Aorta (tissue), 5 donors: ENCODE measurements around the gene LIFR. TPM values are rescaled to one million over a fixed set of nuclear protein-coding genes. Genes with fewer than 3 reads are reported as not detected.

ENCODE experiments used
- ATAC-seq: fragments of 200-7000 bp; cut with Tn5 transposase; one replicate; pipeline ENCODE4 v1.9.1; 2022; ENCODE audit warnings: moderate library complexity; ENCODE audit not compliant: low FRiP score
- DNase-seq, 2 donors: peaks; one replicate each; pipeline ENCODE4 v3.0.0-alpha.2; 2020
- H3K27ac ChIP-seq, 2 donors: one replicate each; pipeline ENCODE4 v1.5.1; 2013; ENCODE audit warnings: low read length in 2 of 2, mild to moderate bottlenecking in 2 of 2, moderate library complexity in 2 of 2, control low read depth in 1 of 2, inconsistent platforms in 1 of 2, low read depth in 1 of 2
- H3K27me3 ChIP-seq, 2 donors: one replicate each; pipeline ENCODE4 v1.6.1; 2013; ENCODE audit warnings: control low read depth in 1 of 2, low read length in 1 of 2, mild to moderate bottlenecking in 1 of 2, moderate library complexity in 1 of 2; ENCODE audit not compliant: insufficient read depth in 2 of 2, control insufficient read depth in 1 of 2
- H3K36me3 ChIP-seq, 2 donors: one replicate each; pipeline ENCODE4 v1.6.1; 2013; ENCODE audit warnings: control low read depth in 1 of 2, low read length in 1 of 2, mild to moderate bottlenecking in 1 of 2; ENCODE audit not compliant: insufficient read depth in 2 of 2, control insufficient read depth in 1 of 2
- H3K4me1 ChIP-seq, 2 donors: one replicate each; pipeline ENCODE4 v1.6.1; 2013; ENCODE audit warnings: low read length in 2 of 2, control low read depth in 1 of 2, mild to moderate bottlenecking in 1 of 2, moderate library complexity in 1 of 2; ENCODE audit not compliant: insufficient read depth in 2 of 2, control insufficient read depth in 1 of 2
- H3K4me3 ChIP-seq, 2 donors: one replicate each; pipeline ENCODE4 v1.5.1; 2013; ENCODE audit warnings: low read length in 2 of 2, control low read depth in 1 of 2, mild to moderate bottlenecking in 1 of 2
- H3K9me3 ChIP-seq: one replicate; pipeline ENCODE4 v1.6.1; 2013; ENCODE audit warnings: mild to moderate bottlenecking, low read length; ENCODE audit not compliant: control insufficient read depth
- WGBS, 2 donors: extraction: QIAGEN DNeasy Blood & Tissue Kit; methylation state at CpG; one replicate each; pipeline ENCODE4 v1.1.7; 2013; 5-methylcytosine and 5-hydroxymethylcytosine counted together
- intact Hi-C, 2 donors: fragments of 100-400 bp; cut with DNase I; formaldehyde crosslinking; loops; one replicate each; pipeline versions ENCODE4 v1.14.2 to v1.15.0; 2022
- microRNA-seq, 2 donors: library from miRNA; unstranded; fragments of <30 nt; microRNA quantifications; one replicate each; pipeline ENCODE4 v1.2.0, GENCODE V29; 2020
- polyA plus RNA-seq, 2 donors: library from polyadenylated mRNA; stranded (reverse); fragments of 200-250 nt; gene quantifications; one replicate each; pipeline ENCODE4 v1.2.3, GENCODE V29; 2013
- total RNA-seq, 2 donors: library from RNA; stranded (reverse); fragmentation: NEBNext Ultra II Directional; extraction: Animal tissue kit (Norgen Biotek cat#: 25700); gene quantifications; one replicate each; pipeline ENCODE4 v1.2.1, GENCODE V29; 2021
- donor health status: healthy with polysubstance abuse.
- donor health status: Bipolar disorder and iron deficiency.
- donor health status: DM: no; HTN: no; CAD: no.
- donor health status: DM: no; HTN: no; CAD: no.
- donor health status: DM: yes; HTN: yes; CAD: no.

The LIFR gene
- total and polyA plus RNA-seq, 4 donors: 2.4 to 69.6 (median 39.7) TPM

GRCh38 chr5:38426986-38427950 lies 129.2 kb downstream of the LIFR start:
- no peak for DNase-seq

GRCh38 chr5:38426490-38426889 lies 130.0 kb downstream of the LIFR start:
- Histone ChIP-seq H3K4me3 (no peak overlapping the region), H3K4me1 (no peaks in the 10 kb centered on the region), H3K27ac (no peak overlapping the region), H3K27me3 (no peaks in the 10 kb centered on the region), H3K36me3 (no peaks in the 10 kb centered on the region), H3K9me3 (no peaks in the 10 kb centered on the region)
- WGBS, 2 donors: 94 to 95% methylated on average over 1 of the region's 1 CpG
- no peak for DNase-seq
- intact Hi-C loops: no loop called here
- no peak for ATAC-seq

More at GRCh38 chr5:38426986-38427950, 129.2 kb downstream of the LIFR start:
- no peaks in the 10 kb centered on the region for H3K36me3 ChIP-seq
- ATAC-seq: no peak
- WGBS, 2 donors: 86 to 87% methylated on average over 9 of the region's 9 CpGs
- H3K27ac ChIP-seq: no peak overlapping the region
- no peaks in the 10 kb centered on the region for H3K4me1 ChIP-seq
- H3K27me3 ChIP-seq: no peaks in the 10 kb centered on the region
- H3K9me3 ChIP-seq: no peaks in the 10 kb centered on the region
- H3K4me3 ChIP-seq: no peak overlapping the region
- intact Hi-C loops: no loop called here

Small RNAs within 50 kb of the gene (microRNA-seq; reads per million reads assigned to microRNA genes)
- gene MIR3650: 0 reads per million in 2 donors
